Eye (tissue), 1 donor: ENCODE data around the gene PDZRN3.
"Not testable (repeated sequence)": the region's sequence is repeated elsewhere in the genome, so short reads cannot be mapped to it uniquely, and the experiment has no call there.

Experiments
- DNase-seq: peaks from one replicate; pipeline ENCODE4 v3.0.0-alpha.2; 2015

PDZRN3 gene

DNA sequence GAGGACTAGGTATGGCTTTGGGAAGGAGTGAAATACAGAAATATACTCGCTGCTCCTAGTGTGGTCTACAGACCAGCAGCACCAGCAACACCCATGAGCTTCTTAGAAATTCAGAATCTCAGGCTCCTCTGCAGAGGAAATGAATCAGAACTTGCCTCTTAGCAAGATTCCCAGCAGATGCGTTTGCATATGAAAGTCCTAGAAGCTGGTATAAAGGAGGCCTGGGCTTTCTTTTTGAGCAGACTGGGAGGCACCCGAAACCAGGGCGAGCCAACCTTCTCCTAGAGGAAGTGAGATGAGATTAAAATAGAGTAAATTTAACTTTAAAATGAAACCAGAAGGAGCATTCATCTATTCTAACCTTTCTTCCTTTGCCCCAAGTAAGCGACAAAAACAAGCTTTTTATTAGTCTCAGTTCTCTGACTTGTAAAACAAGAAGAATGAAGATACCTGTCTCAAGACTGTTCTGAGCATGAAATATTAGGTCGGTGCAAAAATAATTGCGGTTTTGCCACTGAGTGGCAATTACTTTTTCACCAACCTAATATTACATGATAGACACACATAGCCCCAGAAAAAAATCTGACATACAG is 140.0 kb downstream of the PDZRN3 start:
- no peak for DNase-seq

DNA sequence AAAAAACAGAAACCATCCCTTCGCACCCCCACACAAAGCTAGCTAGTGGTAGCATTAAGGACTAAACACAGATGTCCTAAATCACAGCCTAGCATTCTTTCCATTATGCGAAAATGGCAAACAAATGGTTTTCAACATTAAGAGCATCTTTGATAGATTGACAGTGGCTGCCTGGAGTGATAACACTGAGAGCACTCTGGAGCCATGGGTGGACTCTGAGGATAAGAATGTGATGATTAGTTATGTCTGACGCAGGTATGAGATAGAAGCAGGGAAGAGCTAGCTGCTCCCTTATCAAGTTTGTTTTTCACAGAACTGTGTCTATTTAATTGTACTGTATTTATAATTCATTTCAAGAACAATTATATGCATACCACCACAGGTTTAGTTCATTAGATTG is 142.9 kb downstream of the PDZRN3 start:
- DNase-seq = no peak

DNA sequence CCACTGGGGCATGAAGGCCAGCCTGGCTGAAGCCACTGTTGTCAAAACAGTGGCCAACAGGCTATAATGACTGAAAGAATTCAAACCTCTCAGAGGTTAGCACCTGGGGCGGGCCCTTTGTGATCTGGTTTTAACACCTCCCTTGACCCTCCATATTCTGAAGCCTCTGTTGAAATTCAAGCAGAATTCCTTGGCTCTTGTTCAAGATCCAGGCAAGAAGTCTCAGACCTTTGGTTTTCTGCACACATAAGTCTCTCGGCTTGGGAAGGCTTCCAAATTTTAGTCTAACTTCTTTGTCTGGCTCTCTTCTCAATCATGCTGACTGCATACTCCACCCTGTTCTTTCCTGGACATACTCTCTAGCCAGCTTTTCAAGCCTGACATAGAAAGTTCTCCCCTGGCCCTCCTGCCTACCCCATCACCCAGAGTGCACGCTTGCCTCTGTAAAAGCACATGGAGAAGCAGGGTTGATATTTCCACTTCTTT is 144.5 kb downstream of the PDZRN3 start:
- no peak for DNase-seq

DNA sequence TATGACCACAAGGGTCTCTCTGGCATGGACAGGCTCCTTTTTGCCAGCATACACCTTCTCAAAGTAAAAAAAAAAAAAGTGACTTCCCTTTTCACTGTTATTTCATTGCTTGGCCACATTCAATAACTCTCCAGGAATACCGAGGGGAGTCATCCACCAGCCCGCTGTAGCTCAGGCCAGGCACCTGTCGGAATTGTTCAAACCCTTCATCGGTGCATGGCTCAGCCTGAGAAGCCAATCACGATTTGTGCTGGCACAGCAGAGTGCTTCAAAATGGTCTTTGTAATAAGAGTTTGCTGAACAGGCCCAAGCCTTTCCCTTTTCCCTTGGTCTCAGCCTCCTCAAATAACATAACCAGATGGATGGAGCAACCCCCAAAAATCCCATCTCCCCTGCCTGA is 145.4 kb downstream of the PDZRN3 start:
- DNase-seq = no peak

DNA sequence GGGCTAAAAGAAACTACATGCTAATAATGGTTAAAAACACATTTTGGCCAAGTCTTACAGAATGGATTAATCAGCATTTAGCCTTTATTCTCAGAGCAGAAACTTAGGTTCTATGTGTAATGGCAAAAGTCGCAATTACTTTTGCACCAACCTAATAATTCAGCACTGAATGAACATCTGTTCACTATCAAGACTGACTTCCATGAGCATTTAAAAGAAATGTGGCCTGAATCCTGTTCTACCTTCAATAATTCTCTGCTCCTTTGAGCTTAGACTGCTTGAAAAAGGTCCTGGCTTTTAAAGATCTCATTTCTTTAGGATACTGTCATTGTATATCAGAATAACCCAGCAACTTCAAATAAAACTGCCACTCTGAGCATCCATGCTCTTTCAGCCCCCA is 145.9 kb downstream of the PDZRN3 start:
- DNase-seq = no peak

DNA sequence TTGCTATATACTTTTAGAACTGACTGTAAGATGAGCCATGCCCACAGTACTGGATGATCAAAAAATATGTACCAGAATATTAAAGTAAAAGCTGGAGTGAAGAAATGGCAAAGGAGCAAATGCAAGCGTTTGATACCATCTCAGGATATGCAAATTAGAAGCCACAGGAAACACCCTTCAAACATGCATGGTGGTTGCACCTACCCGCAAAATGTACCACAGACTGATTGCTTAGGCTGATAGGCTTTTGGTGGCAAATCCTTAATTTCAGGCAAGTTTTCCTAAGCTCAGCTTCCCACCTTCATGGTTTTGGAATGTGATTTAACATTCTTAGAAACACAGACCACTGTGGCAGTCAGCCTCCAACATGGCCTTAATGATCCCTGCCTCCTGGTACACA is 149.0 kb downstream of the PDZRN3 start:
- DNase-seq = no peak

DNA sequence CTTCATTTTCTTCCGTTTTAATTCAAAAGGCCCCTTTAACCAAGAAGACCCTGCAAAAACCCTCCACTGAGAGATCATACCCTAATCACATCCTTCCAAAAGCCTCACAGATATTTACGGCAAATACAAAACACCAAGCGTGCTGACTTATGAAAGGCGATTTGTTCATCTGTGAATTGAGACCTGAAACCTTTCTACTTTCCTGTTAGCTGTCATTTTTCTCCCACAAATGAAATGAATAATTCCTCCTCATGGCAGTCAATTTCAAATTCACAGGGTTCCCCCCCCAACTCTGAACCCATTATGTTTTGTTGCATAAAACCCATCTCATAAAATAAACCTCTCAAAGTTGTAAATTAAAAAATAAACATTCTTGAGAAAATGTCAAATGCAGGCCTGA is 149.6 kb downstream of the PDZRN3 start:
- DNase-seq = no peak

DNA sequence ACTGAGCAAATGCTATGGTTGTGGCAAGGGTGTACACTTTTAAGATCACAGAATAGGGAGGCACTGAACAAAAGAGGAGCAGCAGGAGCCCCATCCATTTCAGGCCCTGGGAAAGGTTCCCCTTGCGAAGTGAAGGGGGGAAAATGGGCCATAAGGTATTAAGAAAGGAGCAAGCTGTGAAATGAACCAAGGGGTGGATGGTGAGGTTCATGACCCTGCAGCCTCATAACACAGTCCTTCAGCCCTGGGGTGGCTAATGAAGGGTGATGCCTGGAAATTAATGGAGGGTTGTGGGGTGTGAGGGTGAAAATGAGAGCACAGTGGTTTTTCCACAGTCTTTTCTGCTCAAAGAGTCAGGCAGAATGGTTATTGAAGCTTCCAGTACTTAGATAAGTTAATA is 150.1 kb downstream of the PDZRN3 start:
- DNase-seq = peak; percentile 59

DNA sequence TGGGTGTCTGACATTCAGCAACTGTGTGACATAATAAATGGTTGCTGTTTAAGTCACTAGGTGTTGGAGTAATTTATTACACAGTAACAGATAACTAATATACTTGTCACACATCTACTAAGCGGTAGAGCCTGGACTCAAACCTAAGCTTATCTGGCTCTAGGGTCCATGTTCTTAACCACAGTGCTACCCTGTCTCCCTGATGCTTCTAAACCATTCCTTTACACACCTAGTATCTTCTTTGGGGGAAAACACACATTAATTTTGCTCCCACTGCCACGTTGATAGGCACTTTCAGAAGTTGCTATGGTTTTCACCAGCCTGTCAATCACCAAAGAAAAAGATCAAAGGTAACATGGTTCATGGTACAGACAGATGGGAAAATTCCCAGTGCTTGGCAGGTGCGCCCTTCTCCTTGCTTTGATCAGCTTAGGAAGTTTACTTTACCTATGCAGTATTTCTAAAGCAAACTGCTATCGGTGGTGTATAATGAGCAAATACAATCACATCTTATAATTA is 150.8 kb downstream of the PDZRN3 start:
- no peak for DNase-seq

DNA sequence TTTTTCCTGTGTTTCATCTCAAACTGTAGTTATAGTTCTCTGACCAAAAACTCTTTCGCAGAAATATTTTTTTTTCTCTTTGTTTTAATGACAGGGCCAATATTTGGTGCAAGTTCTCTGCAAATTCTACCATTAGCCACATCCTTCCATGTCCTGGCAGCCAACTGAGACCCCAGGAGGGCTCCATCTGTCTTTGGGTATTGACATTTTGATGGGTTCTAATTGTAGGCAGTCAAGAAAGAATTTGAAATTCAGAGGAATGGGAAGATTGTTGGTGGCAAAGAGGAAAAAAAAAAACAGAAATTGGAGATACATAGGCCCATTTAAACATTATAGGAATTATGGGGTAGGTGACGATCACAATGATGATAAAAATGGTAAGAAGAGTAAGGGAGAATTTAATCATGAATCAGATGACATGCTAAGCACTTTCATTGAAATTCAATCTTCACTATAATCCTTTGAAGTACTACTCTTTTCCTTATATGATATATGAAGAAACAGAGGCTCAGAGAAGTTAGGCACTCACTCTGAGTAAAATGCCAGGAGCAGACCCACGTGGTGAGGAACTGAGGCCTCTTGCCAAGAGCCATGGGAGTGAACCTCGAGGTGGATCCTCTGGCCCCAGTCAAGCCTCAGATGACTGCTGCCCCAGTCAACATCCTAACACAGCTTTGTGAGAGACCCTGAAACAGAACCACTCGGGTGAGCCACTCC is 151.4 kb downstream of the PDZRN3 start:
- no peak for DNase-seq

DNA sequence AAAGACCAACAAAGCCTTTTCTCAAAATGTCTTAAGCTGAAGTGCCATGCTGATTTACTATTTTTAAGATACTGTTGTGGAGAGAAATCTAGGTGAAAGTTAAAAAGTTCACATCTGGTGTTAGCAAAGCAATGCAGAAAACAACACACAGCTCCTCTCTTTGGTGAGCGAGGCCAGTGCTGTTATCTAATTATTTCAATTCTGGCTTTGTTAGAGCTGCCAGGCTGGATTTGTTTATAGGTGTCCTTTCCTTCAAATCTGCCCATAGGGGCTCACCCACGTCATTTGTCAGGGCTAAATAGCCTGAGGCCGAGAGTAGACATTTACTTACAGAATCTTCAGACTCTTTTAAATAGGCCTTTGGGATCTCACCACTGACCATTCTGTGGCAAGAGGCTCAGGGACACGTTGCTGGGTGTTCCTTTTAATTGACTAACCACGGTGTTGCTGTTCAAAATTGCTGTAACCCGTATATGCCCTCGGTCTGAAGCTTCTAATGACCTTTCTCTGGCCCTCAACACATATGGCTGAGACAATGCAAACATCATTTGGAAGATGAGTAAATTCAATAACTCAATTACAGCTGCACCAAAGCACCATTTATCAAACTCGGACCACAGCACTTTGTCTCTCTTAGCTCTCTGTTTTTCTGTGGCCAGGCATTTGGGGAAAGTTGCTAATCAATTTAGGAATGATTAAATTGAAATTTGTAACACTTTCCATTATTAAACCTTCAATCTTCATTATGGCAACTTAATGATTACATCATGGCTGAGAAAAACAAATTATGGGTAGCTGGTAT is 152.6 kb downstream of the PDZRN3 start:
- DNase-seq = peak; percentile 54

DNA sequence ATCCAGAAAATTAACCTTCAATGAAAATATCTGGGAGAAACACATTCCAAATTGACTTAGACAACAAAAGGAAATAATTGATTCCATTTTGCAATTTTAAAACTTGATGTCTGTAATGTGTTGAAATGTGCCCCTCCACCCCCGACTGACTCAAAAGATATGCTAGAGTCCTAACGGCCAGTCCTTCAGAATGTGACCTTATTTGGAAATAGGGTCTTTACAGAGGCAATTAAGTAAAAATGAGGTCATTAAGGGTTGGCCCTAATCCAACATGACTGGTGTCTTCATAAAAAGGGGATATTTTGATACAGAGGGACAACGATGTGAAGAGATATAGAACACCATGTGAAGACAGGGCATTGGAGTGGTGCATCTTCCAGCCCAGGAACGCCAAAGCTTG is 153.9 kb downstream of the PDZRN3 start:
- no peak for DNase-seq

DNA sequence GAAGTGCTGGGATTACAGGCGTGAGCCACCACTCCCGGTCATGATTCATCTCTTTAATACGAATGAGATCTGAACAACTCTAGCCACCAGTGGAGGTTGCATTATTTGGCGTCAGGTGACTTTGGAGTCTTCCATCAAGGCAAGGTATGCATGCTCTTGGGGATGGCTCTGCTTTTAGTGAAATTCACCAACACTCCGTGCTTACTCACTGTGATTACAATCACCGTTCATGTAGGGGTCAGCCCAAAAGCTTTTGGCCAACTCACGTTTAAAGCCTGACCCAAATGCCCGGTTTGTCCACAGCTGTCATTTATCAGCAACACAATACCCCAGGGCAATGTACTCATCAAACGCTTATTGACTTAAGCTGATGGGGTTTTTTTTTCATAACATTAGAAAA is 155.4 kb downstream of the PDZRN3 start:
- DNase-seq = no peak

DNA sequence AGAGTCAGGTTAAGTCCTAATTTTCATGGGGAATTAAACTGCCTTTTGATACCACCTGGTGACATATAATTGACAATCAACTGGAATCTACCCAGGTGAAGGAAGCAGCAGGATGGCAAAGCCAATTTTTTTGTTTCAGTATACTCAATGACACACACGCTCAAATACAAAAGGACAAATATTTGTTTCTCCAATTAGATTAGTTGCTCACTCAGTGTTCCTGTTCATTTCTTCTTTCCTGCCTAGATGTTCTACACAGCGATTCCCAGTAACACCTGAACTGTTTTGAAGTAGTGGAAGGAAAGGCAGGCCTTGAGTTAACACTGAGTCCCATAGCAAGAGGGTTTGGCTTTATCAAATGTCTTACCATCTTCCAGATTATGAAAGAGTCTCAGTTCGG is 157.5 kb downstream of the PDZRN3 start:
- DNase-seq = no peak

DNA sequence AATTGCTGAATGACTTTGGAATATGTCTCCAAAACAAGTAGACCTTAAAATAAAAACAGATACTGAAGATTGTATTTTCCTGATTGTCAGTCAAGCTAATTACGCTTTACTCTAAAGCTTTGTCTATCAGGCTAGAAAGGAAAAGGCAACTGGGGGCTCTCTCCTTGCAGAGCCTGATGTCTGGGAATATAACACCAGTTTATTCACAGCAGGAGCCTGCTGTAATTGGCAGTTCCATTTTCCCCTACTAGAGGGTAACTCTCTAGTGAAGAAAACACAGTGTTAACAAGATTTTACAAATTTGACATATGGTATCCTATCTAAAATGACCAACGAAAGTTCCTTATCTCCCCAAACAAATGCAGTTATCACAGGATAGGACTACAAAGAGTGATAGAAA is 158.8 kb downstream of the PDZRN3 start:
- DNase-seq = peak; percentile 52

DNA sequence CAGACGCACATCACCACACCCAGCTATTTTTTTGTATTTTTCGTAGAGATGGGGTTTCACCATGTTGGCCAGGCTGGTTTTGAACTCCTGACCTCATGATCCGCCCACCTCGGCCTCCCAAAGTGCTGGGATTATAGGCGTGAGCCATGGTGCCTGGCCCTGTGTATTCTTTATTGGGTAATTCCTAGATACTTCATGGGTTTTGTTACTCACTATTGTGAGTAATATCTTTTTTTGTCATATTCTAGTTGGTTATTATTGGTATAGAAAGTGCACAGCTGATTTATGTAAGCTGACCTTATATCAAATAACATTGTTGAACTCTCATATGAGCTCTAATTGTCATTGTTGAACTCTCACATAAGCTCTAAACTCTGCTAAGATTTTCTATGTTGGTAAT is 160.6 kb downstream of the PDZRN3 start:
- not testable (repeated sequence) for DNase-seq

DNA sequence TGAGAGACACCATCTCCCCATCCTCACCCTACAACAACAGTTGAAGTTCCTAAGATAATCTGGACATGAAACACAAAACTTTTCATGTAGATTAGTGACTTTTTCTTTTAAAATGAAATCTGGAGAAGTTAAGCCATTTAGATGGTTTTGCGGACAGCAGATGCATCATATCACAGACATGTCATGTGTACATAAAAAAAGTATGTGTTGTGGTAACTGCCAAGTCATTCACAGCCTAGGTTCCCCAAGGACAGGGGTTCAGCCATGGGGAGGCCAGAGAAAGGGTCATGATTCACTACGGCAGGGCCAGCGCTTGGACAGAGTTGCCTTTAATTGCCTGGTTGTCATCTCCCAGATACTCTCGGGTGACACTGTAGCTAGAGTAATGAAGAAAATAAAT is 163.2 kb downstream of the PDZRN3 start:
- no peak for DNase-seq

DNA sequence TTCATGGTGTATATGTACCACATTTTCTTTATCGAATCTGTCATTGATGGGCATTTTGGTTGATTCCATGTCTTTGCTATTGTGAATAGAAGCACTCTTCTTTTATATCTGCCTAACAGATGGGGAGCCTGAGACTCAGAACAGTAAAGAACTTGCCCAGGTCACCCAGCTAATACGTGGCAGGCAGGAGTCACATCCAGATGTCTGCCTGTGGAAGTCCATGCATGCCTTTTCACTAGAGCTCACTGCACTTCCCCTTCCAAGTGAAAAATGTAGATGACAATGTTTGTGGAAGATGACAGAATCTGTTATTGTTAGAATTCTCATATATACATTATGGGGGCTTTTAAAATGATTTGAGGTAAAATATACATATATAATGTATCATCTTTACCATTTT is 165.0 kb downstream of the PDZRN3 start:
- no peak for DNase-seq

DNA sequence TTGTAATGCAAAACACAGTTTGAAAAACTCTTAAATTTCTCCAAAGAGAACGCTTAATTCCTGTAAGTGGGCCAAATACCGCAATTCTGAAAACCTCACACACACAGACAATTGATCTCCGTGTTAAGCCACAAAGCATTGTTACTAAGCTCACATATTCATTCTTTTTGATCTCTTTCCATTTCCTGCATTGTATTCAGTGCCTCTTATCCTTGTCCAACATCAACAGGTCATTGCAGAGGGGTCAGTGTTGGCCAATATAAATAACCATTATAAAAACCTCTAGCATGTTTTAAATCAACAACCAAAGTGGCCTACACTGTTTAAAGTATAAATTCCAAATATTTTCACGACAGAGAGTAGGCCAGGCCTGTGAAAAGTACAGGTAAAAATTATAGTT is 171.1 kb downstream of the PDZRN3 start:
- no peak for DNase-seq

DNA sequence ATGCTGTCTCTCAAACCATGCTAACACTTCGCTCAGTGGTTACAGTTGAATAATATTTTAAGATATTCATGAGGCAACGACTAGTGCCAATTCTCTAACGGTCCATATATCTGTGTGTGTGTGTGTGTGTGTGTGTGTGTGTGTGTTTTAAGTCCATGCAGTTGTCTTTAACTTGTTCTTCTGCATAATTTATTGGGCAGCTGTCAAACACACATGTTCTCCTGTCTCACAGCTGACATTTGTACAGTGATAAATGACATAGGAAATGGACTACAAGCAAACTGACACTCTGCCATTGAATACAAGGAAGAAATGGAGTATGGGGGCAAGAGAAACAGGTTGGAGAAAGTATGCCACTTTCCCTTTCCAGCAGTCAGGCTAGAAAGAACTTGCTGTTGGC is 172.0 kb downstream of the PDZRN3 start:
- peak; percentile 65 for DNase-seq

DNA sequence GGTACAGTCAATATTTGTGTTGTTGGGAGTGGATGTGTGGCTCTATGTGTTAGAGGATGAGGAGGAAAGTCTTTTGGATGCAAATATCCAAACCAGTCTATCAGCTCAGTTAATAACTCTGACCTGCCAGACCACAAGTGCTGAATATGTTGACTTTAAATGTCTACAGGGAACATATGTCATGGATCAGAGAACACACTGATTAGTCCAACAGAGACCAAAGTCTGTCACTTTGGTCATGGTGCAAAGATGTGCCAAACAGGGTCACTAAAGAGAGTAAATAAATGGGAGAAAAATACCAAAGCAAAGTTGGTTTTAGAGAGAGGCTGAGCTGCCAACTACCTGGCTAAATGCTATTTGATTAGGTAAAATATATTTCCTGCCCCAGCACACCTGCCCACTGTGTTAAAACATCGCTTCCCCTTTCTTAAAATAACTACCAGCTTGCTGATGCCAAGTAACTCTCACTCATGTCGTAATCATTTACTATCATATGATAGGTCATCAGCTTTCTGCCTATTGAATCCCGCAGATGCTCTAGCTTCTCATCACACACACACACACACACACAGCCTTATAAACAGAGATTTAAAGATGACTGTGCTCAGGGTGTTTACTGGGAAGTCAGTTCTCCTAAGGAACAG is 173.3 kb downstream of the PDZRN3 start:
- no peak for DNase-seq

DNA sequence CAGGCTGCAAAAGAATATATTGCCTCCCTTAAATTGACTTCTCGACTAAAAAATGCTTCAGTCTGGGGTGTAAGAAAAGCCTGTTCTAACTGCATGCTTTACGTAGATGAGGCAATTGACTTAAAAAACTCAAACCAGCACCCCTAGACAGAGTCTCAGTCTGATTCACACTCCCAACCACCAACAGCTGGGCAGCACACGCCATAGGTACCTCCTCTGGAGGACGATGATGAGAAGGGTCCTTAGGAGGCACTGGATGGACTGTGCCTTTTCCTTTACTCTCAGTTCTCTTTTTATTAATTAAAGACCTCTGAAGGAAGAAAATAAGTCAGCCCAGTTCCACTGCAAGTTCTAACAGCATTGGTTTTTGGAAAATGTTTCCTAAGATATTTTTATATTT is 175.0 kb downstream of the PDZRN3 start:
- DNase-seq = no peak

DNA sequence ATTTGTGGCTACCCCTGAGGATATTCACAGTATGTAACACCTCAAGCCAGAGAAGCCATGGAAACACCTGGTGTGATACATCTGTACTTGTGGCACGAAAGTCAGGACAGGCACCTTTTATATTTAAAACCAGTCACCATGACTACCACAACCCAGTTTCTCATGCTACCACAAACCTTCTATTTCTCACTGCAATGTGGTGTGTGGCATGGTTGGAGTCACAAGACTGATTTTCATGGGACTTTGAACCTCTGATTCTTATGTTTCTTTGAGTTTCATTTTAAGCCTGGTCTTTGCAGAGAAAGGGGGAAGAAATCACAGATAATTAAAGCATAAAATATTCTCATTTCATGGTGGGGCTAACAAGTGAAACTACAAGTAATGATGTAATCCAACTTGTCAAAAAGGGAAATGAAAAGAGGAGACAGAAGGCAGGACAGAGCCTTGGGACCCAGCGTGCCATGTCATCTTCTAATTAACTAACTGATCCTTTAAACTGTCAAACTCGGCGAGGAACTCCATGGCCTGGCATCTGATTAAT is 175.9 kb downstream of the PDZRN3 start:
- no peak for DNase-seq
